ENCODE data around the gene NEUROD4. TPM values are rescaled to one million over a fixed set of nuclear protein-coding genes. Genes with fewer than 3 reads are reported as not detected.
A peak's percentile ranks its signal among the peaks of the same experiment; 100 is the strongest.

NEUROD4 gene
- total RNA-seq (not detected), polyA plus RNA-seq (not detected)
- long read RNA-seq, donor 1, result 0 reads
- long read RNA-seq, donor 2, result 0 reads
- long read RNA-seq, donor 3, result 0 reads

- ATAC-seq (peak; percentile 55 to 79 (median 70)), DNase-seq (peak in 1 of 2 donors; percentile 27)
- no peak for TF ChIP-seq CTCF (IDR thresholded peaks at IDR 0.05)
- 3% methylated on average over 13 of the region's 13 CpGs for WGBS, 2 donors
- intact Hi-C loops (cut with DNase I), result no loop called here
- H3K27ac ChIP-seq, result no peak within 1 kb of the TSS
- peaks cover 0 to 71% (median 29%) of the 10 kb centered on the region in 7 donors for H3K27me3 ChIP-seq
- no peaks in the 10 kb centered on the region for H3K4me1 ChIP-seq
- H3K36me3 ChIP-seq, result no peaks in the 10 kb centered on the region
- H3K9me3 ChIP-seq, result peaks cover 0 to 3% (median 0%) of the 10 kb centered on the region in 11 donors
- no peak within 1 kb of the TSS for H3K4me3 ChIP-seq
Measured at GRCh38 chr12:55019784-55020183, at the start of gene NEUROD4. Gene NEUROD4 (plus strand): TSS chr12:55019974. CDS start chr12:55026440, 6,466 bp downstream.

GRCh38 chr12:54970741-54971140 lies 49.0 kb upstream of the NEUROD4 start:
- WGBS, 2 donors, result 88 to 92% methylated on average over 3 of the region's 3 CpGs
- ATAC-seq, result no peak
- Histone ChIP-seq H3K27ac (no peak overlapping the region), H3K9me3 (no peaks in the 10 kb centered on the region), H3K4me3 (no peak overlapping the region), H3K27me3 (peaks cover 0 to 9% (median 0%) of the 10 kb centered on the region in 7 donors), H3K4me1 (peaks cover 0 to 6% (median 0%) of the 10 kb centered on the region in 9 donors), H3K36me3 (peaks cover 0 to 5% (median 0%) of the 10 kb centered on the region in 9 donors)
- no peak for TF ChIP-seq CTCF (IDR thresholded peaks at IDR 0.05)
- intact Hi-C loops (cut with DNase I), result no loop called here
- DNase-seq, result no peak

- H3K36me3 ChIP-seq, result no peaks in the 10 kb centered on the region
- intact Hi-C loops (cut with DNase I), result no loop called here
- no peak for TF ChIP-seq CTCF (IDR thresholded peaks at IDR 0.05)
- no peaks in the 10 kb centered on the region for H3K27me3 ChIP-seq
- H3K4me3 ChIP-seq, result no peak overlapping the region
- WGBS, 2 donors, result 64 to 65% methylated on average over 3 of the region's 3 CpGs
- H3K9me3 ChIP-seq, result no peaks in the 10 kb centered on the region
- peaks cover 0 to 15% (median 0%) of the 10 kb centered on the region in 9 donors for H3K4me1 ChIP-seq
- ATAC-seq, result no peak
- H3K27ac ChIP-seq, result no peak overlapping the region
- no peak for DNase-seq
Measured at GRCh38 chr12:54973556-54973955, 46.2 kb upstream of the NEUROD4 start.

- Histone ChIP-seq H3K36me3 (no peaks in the 10 kb centered on the region), H3K9me3 (no peaks in the 10 kb centered on the region), H3K27ac (no peak overlapping the region), H3K4me1 (peaks cover 0 to 15% (median 0%) of the 10 kb centered on the region in 9 donors), H3K27me3 (no peaks in the 10 kb centered on the region), H3K4me3 (no peak overlapping the region)
- DNase-seq, result no peak
- 85 to 94% methylated on average over 12 of the region's 12 CpGs for WGBS, 2 donors
- no peak for TF ChIP-seq CTCF (IDR thresholded peaks at IDR 0.05)
- intact Hi-C loops (cut with DNase I), result no loop called here
- no peak for ATAC-seq
Measured at GRCh38 chr12:54974279-54974678, 45.5 kb upstream of the NEUROD4 start.

Measured in heart right ventricle (tissue), 16 donors.